ENCODE data around the gene PCDHB14. TPM values are rescaled to one million over a fixed set of nuclear protein-coding genes. Genes with fewer than 3 reads are reported as not detected.
"Not testable (repeated sequence)": the region's sequence is repeated elsewhere in the genome, so short reads cannot be mapped to it uniquely, and the experiment has no call there.

Gene PCDHB14
- total and polyA plus RNA-seq, 12 donors: 1.7 to 7.7 (median 3.6) TPM

DNA sequence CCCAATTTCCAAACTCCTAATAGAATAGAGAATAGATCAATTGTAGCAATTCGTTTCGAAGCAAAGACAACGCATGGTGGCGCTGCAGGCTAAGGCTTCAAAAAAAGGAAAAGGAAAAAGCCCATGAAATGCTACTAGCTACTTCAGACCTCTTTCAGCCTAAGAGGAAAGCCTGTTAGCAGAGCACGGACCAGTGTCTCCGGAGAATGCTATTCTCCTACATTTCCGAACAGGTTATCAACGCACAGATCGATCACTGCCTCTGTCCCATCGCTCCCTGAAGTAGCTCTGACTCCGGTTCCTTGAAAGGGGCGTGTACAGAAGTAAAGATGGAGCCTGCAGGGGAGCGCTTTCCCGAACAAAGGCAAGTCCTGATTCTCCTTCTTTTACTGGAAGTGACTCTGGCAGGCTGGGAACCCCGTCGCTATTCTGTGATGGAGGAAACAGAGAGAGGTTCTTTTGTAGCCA lies 22.1 kb downstream of the PCDHB14 start, which contains the start of gene PCDHB15:
Gene PCDHB15 (plus strand): TSS at position 146 of the 468 bp plus-strand sequence. CDS start 184 bp downstream, at position 330.
- no peak for DNase-seq
- H3K4me1 ChIP-seq (replicated peaks in 1 of 2): no peaks in the 10 kb centered on the region
- H3K27me3 ChIP-seq: no peaks in the 10 kb centered on the region
- 4 to 9% (median 7%) methylated on average over 16 of the region's 16 CpGs for WGBS, 4 donors
- no peaks in the 10 kb centered on the region for H3K36me3 ChIP-seq (replicated peaks in 1 of 2)
- intact Hi-C loops (cut with DNase I): no loop called here
- no peak within 1 kb of the TSS for H3K27ac ChIP-seq
- no peak for TF ChIP-seq POLR2A (IDR thresholded peaks at IDR 0.05)
- TF ChIP-seq, protein P1, sequence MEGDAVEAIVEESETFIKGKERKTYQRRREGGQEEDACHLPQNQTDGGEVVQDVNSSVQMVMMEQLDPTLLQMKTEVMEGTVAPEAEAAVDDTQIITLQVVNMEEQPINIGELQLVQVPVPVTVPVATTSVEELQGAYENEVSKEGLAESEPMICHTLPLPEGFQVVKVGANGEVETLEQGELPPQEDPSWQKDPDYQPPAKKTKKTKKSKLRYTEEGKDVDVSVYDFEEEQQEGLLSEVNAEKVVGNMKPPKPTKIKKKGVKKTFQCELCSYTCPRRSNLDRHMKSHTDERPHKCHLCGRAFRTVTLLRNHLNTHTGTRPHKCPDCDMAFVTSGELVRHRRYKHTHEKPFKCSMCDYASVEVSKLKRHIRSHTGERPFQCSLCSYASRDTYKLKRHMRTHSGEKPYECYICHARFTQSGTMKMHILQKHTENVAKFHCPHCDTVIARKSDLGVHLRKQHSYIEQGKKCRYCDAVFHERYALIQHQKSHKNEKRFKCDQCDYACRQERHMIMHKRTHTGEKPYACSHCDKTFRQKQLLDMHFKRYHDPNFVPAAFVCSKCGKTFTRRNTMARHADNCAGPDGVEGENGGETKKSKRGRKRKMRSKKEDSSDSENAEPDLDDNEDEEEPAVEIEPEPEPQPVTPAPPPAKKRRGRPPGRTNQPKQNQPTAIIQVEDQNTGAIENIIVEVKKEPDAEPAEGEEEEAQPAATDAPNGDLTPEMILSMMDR (IDR thresholded peaks at IDR 0.05): no peak
- peaks cover 0 to 62% (median 11%) of the 10 kb centered on the region in 3 donors for H3K9me3 ChIP-seq (replicated peaks in 1 of 3)
- H3K4me3 ChIP-seq: peak within 1 kb of the TSS in 1 of 4 donors; percentile 0

DNA sequence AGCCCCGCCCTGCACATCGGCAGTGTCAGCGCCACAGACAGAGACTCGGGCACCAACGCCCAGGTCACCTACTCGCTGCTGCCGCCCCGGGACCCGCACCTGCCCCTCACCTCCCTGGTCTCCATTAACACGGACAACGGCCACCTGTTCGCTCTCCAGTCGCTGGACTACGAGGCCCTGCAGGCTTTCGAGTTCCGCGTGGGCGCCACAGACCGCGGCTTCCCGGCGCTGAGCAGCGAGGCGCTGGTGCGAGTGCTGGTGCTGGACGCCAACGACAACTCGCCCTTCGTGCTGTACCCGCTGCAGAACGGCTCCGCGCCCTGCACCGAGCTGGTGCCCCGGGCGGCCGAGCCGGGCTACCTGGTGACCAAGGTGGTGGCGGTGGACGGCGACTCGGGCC lies 23.8 kb downstream of the PCDHB14 start:
- H3K4me3 ChIP-seq; H3K27me3 ChIP-seq; H3K4me1 ChIP-seq (replicated peaks in 1 of 2); DNase-seq; H3K36me3 ChIP-seq (replicated peaks in 1 of 2); H3K27ac ChIP-seq; intact Hi-C loops (cut with DNase I): not testable (repeated sequence)
- peaks cover 0 to 65% (median 11%) of the 10 kb centered on the region in 3 donors for H3K9me3 ChIP-seq (replicated peaks in 1 of 3)
- WGBS, 4 donors: 27 to 33% (median 30%) methylated on average over 6 to 31 of the region's 42 CpGs; no CpG with 5 or more reads in 1 of the 4 donors

DNA sequence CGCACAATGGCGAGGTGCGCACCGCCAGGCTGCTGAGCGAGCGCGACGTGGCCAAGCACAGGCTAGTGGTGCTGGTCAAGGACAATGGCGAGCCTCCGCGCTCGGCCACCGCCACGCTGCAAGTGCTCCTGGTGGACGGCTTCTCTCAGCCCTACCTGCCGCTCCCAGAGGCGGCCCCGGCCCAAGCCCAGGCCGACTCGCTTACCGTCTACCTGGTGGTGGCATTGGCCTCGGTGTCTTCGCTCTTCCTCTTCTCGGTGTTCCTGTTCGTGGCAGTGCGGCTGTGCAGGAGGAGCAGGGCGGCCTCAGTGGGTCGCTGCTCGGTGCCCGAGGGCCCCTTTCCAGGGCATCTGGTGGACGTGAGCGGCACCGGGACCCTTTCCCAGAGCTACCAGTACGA lies 24.3 kb downstream of the PCDHB14 start:
- H3K9me3 ChIP-seq (replicated peaks in 1 of 3): peaks cover 0 to 62% (median 11%) of the 10 kb centered on the region in 3 donors
- H3K27me3 ChIP-seq; DNase-seq; H3K27ac ChIP-seq; H3K36me3 ChIP-seq (replicated peaks in 1 of 2); H3K4me1 ChIP-seq (replicated peaks in 1 of 2); H3K4me3 ChIP-seq; intact Hi-C loops (cut with DNase I): not testable (repeated sequence)
- WGBS, 4 donors: 36 to 62% (median 40%) methylated on average over 16 to 34 of the region's 34 CpGs

DNA sequence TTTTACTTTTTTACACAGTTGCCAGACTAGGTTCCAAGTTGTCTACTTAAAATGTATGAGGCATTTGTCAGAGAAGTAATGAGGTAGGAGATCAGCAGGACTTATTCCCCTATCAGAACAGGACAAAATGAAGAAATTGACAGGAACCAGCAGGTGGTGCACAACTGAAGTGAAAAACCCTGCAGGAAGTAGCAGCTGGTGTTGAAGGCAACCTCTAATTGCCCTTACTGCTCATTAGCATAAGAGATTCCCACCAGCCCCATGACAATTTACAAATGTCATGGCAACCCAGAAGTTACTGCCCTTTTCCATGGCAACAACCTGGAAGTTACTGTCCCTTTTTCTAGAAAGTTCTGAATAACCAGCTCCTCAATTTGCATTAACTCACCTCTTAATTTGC lies 27.4 kb downstream of the PCDHB14 start:
- no peaks in the 10 kb centered on the region for H3K27me3 ChIP-seq
- intact Hi-C loops (cut with DNase I): no loop called here
- H3K36me3 ChIP-seq (replicated peaks in 1 of 2): no peaks in the 10 kb centered on the region
- H3K4me1 ChIP-seq (replicated peaks in 1 of 2): no peaks in the 10 kb centered on the region
- peaks cover 0 to 84% (median 31%) of the 10 kb centered on the region in 3 donors for H3K9me3 ChIP-seq (replicated peaks in 1 of 3)
- H3K27ac ChIP-seq: no peak overlapping the region
- TF ChIP-seq POLR2A (IDR thresholded peaks at IDR 0.05): no peak
- H3K4me3 ChIP-seq: no peak overlapping the region
- no peak for DNase-seq

DNA sequence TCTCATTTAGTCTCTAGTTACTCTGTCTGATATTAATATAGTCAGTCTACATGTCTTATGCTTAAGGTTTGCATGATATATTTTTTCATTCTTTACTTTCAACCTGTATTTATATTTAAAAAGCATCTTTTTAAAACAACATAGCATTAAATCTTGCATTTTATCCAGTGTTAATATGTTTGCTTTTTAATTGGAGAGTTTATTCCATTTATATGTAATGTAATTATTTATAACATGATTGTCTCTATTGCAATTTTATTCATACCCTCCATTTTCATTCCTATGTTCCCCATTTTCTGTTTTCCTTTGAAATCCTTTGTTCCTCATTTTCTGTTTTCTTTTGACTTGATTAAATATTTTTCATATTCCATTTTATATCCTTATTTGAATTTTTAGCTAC lies 35.3 kb downstream of the PCDHB14 start:
- H3K4me1 ChIP-seq (replicated peaks in 1 of 2): no peaks in the 10 kb centered on the region
- DNase-seq: no peak
- intact Hi-C loops (cut with DNase I): no loop called here
- no peak overlapping the region for H3K4me3 ChIP-seq
- H3K27ac ChIP-seq: no peak overlapping the region
- TF ChIP-seq, protein P1 (IDR thresholded peaks at IDR 0.05): no peak
- no peak for TF ChIP-seq POLR2A (IDR thresholded peaks at IDR 0.05)
- no peaks in the 10 kb centered on the region for H3K27me3 ChIP-seq
- no peaks in the 10 kb centered on the region for H3K36me3 ChIP-seq (replicated peaks in 1 of 2)
- peaks cover 19 to 99% (median 73%) of the 10 kb centered on the region in 3 donors for H3K9me3 ChIP-seq (replicated peaks in 1 of 3)

DNA sequence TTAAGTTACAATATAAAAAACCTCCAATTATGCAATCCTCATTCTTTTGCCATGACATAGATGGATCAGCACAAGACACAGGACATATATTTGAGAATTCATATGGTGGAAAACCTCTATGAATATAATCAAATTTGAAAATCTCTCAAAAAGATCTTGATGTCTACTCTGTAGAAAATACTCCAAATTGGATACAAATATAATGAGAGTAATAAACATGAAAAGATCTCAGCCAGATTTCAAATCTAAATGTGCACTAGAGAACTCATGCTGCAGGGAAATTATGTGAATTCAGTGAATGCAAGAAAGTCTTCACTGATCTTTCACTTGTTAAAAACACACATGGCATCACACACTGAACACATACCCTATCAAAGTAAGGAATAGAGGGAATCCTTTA lies 35.8 kb downstream of the PCDHB14 start:
- no peak overlapping the region for H3K27ac ChIP-seq
- H3K4me3 ChIP-seq: no peak overlapping the region
- no peaks in the 10 kb centered on the region for H3K27me3 ChIP-seq
- no peaks in the 10 kb centered on the region for H3K4me1 ChIP-seq (replicated peaks in 1 of 2)
- intact Hi-C loops (cut with DNase I): no loop called here
- H3K36me3 ChIP-seq (replicated peaks in 1 of 2): no peaks in the 10 kb centered on the region
- H3K9me3 ChIP-seq (replicated peaks in 1 of 3): peaks cover 19 to 100% (median 77%) of the 10 kb centered on the region in 3 donors
- TF ChIP-seq, protein P1 (IDR thresholded peaks at IDR 0.05): no peak
- no peak for TF ChIP-seq POLR2A (IDR thresholded peaks at IDR 0.05)
- no peak for DNase-seq

All from adrenal gland (tissue), 12 donors.